Measurements from ENCODE around the gene NDUFC1.

DNA sequence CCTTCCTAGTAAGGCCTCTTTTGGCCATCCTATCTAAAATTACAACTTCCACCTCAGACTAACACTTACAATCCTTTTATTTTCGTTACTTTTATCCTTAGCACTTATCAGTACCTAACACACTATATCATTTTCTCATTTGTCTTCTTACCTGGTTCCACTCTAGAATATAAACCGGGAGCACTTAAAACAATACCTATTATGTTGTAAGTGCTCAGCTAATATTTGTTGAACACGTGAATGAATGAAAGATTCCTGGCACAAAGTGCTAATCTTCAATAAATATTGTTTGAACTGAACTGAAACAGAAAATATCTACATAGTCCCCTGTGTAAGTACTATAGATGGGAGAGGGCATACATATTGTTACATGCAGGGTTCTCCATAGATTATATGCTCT lies 36.6 kb downstream of the NDUFC1 start:
- TF ChIP-seq CTCF (optimal IDR thresholded peaks at IDR 0.05 in 1 of 3, IDR thresholded peaks at IDR 0.05 in 1 of 3, conservative IDR thresholded peaks at IDR 0.05 in 1 of 3; ENCODE audit: extremely low read depth in 1 of 3, insufficient read depth in 2 of 3, low read length in 3 of 3) (no peak), EZH2 (IDR thresholded peaks at IDR 0.05; ENCODE audit: low read length) (no peak)

Measured in keratinocyte (primary cell).